Kidney epithelial cell (primary cell): ENCODE data around the gene TRIM2. TPM values are rescaled to one million over a fixed set of nuclear protein-coding genes. Genes with fewer than 3 reads are reported as not detected.
A peak's percentile ranks its signal among the peaks of the same experiment; 100 is the strongest.

Experiments used
- DNase-seq: peaks from one replicate; pipeline ENCODE4 v3.0.0-alpha.2; 2010; ENCODE audit warnings: low read depth
- H3K27me3 ChIP-seq: 2 replicates; pipeline ENCODE4 v1.6.0; 2011; ENCODE audit warnings: low read length; ENCODE audit not compliant: control insufficient read depth, insufficient read depth
- H3K36me3 ChIP-seq: 2 replicates; pipeline ENCODE4 v1.5.1; 2011; ENCODE audit warnings: low read length; ENCODE audit not compliant: control insufficient read depth, insufficient read depth
- H3K4me3 ChIP-seq: 2 replicates; pipeline ENCODE4 v1.5.1; 2011; ENCODE audit warnings: low read depth, mild to moderate bottlenecking, control low read depth, low read length
- total RNA-seq: library from RNA; depleted of rRNA; stranded (reverse); fragments of >200 nt; gene quantifications from 2 replicates; pipeline ENCODE4 v1.2.3, GENCODE V29; 2015
- TF ChIP-seq, protein P1 (sequence below): IDR thresholded peaks from 2 replicates; pipeline ENCODE4 v1.5.1; 2011; ENCODE audit warnings: mild to moderate bottlenecking, moderate library complexity, low read length, control low read depth, inconsistent platforms; ENCODE audit not compliant: insufficient read depth, poor library complexity, severe bottlenecking

TRIM2 gene
- total RNA-seq, 1 donor from 2014 or later, result 83.2 TPM

DNA sequence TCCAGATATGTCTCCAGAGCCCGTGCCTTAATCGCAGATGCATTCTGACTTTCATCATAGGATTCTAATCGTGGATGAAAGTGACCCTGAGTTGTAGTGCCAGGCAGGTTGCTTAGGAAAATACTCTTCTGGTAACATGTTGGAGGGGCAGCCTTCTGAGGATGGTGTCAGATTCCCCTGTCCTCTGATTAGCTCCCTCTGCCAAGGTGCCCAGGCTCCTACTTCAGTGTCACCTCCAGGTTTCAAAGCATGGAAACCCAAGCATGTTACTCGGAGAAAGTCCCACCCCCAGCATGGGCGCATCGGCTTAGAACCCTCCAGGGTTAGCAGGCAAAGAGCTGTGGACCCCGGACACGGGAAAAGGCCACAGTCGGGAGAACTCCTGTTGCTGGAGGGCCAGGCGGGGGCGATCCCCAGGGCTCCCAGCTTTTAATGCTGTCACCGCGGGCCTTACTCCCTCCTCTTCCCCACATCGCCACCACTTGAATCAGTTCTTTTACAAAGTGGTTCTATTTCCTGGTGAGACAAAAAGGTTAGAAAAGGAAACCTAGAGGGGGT is 44.5 kb downstream of the TRIM2 start:
- peaks cover 1% of the 10 kb centered on the region for H3K36me3 ChIP-seq
- TF ChIP-seq, protein P1, sequence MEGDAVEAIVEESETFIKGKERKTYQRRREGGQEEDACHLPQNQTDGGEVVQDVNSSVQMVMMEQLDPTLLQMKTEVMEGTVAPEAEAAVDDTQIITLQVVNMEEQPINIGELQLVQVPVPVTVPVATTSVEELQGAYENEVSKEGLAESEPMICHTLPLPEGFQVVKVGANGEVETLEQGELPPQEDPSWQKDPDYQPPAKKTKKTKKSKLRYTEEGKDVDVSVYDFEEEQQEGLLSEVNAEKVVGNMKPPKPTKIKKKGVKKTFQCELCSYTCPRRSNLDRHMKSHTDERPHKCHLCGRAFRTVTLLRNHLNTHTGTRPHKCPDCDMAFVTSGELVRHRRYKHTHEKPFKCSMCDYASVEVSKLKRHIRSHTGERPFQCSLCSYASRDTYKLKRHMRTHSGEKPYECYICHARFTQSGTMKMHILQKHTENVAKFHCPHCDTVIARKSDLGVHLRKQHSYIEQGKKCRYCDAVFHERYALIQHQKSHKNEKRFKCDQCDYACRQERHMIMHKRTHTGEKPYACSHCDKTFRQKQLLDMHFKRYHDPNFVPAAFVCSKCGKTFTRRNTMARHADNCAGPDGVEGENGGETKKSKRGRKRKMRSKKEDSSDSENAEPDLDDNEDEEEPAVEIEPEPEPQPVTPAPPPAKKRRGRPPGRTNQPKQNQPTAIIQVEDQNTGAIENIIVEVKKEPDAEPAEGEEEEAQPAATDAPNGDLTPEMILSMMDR, result no peak

DNA sequence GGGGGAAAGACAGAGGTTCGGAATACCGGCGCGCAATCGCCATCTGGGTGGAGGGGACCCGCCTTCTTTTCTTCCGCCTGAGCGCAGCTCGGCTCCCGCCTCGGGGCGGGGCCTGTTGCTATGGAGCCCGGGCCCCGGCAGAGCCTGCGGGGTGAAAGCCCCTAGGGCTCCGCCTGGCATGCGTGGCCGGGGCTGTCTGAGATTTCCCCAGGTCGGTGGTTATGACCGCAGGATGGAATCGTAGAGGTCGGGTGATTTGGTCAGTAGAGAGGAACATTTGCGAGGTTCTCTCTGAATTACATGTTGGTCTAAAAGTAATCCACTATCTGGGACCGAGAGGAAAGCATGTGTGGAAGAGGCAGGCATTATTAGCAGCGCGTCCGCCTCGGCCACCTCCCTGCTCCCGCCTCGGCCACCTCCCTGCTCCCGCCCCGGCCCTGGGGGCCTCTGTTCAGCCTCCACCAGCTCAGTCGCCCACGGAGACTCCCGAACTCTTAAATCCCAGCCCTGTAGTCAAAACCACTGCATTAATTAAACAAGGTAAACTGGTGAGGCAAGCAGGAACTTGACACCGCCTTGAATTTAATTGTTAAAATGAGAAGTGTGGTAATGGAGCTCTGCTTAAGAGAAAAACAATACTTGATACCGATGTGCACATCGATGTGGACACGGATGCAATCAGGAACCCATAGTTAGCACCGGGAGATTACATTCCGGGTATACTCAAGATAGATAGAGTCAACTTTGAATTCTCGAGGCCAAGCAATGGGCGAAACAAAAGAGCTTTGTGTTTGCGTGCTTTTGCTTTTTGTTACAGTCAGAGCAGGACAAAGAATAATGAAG is 45.2 kb downstream of the TRIM2 start:
- DNase-seq, result no peak
- peaks cover 1% of the 10 kb centered on the region for H3K36me3 ChIP-seq
- peak overlapping the region; percentile 42 for H3K4me3 ChIP-seq
- no peaks in the 10 kb centered on the region for H3K27me3 ChIP-seq
- TF ChIP-seq, protein P1, result no peak

More for the DNA sequence above, 44.5 kb downstream of the TRIM2 start:
- H3K4me3 ChIP-seq, result peak overlapping the region; percentile 42
- DNase-seq, result no peak
- H3K27me3 ChIP-seq, result no peaks in the 10 kb centered on the region

DNA sequence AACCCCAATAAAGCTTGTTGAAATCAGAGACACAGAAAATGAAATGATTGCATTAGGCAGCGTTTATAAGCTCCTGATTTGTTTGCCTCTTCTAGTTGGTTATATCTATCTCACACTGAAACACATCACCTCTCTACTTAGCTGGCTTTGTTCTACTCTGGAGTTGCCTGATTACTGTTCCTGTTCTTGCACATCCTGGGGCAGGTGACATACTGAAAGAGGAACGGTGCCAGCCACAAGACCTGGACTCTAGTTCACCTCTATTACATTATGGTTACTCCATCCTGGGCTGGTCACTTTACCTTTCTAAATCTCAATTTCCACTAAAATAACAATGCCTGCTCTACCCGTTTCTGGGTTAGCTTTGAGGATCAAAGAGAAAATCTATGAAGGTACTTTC is 47.9 kb downstream of the TRIM2 start:
- no peaks in the 10 kb centered on the region for H3K27me3 ChIP-seq
- peaks cover under 1% of the 10 kb centered on the region for H3K36me3 ChIP-seq
- H3K4me3 ChIP-seq, result no peak overlapping the region
- TF ChIP-seq, protein P1, result no peak
- DNase-seq, result no peak

DNA sequence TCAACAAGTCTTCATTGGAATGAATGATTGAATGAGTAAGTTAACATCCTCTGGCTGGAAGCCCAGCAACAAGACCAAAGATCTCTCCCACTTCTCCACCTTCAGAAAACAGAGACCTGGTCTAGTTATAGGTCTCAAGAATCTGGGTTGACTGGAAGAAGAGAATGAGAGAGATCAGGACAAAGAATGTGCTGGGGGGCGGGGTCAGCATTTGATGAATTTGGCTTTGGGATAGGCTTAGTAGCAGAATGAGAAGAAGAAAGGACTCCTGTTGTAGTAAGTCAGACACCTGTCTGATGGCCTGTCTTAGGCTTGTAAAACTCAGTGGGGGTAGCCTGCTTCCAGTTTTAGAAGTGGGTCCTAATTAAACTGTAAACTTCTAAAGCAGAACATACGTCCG is 51.0 kb downstream of the TRIM2 start:
- no peak for DNase-seq
- TF ChIP-seq, protein P1, result no peak
- no peak overlapping the region for H3K4me3 ChIP-seq
- no peaks in the 10 kb centered on the region for H3K27me3 ChIP-seq
- H3K36me3 ChIP-seq, result no peaks in the 10 kb centered on the region

DNA sequence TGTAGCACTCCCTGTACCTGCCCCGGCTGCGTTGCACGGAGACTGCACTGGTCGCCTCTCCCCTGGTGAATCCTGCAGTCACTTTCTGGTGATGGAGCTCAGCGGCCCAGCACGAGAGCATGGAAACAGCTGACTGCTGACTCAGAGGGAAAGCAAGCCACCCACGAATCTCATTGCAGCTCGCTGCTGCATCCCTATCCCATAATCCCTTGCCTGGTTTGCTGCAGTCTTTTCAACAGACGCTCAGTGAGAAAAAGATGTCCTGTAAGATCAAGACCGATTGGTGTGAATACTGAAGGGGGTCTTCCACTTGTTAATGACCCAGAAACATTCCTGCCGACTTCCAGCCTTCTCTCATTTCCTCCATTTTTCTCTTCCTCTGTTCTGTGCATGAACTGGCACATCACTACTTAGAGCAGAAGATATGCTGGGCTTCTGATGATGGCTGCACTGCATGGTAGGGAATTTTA is 52.9 kb downstream of the TRIM2 start:
- Histone ChIP-seq H3K27me3 (no peaks in the 10 kb centered on the region), H3K4me3 (no peak overlapping the region), H3K36me3 (no peaks in the 10 kb centered on the region)
- DNase-seq, result no peak
- TF ChIP-seq, protein P1, result no peak
